ENCODE data around the gene TMEM198. TPM values are rescaled to one million over a fixed set of nuclear protein-coding genes. Genes with fewer than 3 reads are reported as not detected.

The TMEM198 gene
- total RNA-seq, 1 donor from 2014 or later: 2.9 TPM

DNA sequence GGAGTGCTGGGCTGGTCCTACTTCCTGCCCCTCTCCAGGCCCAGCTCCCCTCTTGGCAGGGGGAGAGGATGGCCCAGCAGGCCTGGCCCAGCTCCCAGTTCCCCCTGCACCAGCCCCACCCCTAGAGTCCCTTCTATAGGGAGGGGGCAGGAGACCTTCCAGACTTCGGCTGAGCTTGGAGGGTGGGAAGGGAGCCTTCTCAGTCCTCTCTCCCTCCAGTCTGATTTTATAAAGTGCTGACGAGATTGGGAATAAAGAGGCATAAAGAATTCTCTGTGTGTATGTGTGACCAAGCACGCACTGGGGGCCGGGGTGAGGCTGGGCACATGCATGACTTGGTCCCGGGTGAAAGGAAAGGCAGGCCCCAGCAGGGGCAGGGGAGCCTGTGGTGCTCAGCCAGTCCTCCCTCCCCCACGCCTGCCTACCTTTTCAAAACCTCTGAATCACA lies 5.3 kb upstream of the TMEM198 start:
- H3K27me3 ChIP-seq: no peaks in the 10 kb centered on the region
- H3K9me3 ChIP-seq: no peaks in the 10 kb centered on the region
- H3K27ac ChIP-seq: no peak overlapping the region
- DNase-seq (no peak), ATAC-seq (no peak)
- TF ChIP-seq, protein P1, sequence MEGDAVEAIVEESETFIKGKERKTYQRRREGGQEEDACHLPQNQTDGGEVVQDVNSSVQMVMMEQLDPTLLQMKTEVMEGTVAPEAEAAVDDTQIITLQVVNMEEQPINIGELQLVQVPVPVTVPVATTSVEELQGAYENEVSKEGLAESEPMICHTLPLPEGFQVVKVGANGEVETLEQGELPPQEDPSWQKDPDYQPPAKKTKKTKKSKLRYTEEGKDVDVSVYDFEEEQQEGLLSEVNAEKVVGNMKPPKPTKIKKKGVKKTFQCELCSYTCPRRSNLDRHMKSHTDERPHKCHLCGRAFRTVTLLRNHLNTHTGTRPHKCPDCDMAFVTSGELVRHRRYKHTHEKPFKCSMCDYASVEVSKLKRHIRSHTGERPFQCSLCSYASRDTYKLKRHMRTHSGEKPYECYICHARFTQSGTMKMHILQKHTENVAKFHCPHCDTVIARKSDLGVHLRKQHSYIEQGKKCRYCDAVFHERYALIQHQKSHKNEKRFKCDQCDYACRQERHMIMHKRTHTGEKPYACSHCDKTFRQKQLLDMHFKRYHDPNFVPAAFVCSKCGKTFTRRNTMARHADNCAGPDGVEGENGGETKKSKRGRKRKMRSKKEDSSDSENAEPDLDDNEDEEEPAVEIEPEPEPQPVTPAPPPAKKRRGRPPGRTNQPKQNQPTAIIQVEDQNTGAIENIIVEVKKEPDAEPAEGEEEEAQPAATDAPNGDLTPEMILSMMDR (IDR thresholded peaks at IDR 0.05): no peak
- H3K4me3 ChIP-seq: no peak overlapping the region
- H3K4me1 ChIP-seq: peaks cover 16% of the 10 kb centered on the region
- intact Hi-C loops (cut with DNase I): no loop called here
- peaks cover 22% of the 10 kb centered on the region for H3K36me3 ChIP-seq

DNA sequence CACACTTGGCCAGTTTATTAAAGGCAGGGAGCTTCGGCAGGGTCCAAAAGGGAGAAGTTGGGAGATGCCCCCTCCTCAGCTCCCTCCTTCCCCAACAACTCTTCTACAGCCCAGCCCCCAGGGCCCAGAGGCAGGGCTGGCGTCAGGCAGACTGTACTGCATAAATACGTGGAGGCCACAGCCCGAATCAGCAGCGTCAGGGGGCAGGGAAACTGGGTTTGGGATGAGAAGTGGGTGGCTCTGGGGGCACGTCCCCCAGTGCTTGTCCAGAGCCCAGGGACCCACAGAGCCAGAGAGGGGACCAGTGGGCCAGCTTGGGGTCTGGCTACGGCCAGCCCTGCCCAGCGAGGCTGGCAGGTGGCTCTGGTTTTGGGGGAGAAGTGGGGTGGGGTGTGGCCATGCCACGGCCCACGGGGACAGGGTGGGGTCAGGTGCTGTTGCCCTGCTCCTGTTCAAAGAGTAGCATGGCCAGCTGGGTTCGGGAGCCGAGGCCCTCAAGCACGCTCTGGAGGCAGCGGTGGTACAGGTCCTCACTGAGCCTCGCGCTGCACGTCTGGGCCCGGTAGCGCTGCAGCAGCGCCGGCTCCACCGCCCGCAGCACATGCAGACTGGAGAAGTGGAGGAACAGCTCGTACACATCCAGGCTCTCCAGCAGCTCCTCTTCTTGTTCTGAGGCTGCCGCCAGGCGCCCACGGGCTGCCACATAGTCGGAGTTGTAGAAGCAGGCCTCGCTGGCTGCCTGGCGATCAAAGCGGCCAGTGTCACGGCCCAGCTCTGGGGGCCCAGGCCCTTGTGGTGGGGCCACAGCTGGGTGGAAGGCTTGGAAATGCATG lies 4.7 kb upstream of the TMEM198 start:
- TF ChIP-seq, protein P1 (IDR thresholded peaks at IDR 0.05): no peak
- Histone ChIP-seq H3K36me3 (peaks cover 22% of the 10 kb centered on the region), H3K27me3 (no peaks in the 10 kb centered on the region), H3K27ac (no peak overlapping the region), H3K4me3 (no peak overlapping the region), H3K4me1 (peaks cover 18% of the 10 kb centered on the region), H3K9me3 (no peaks in the 10 kb centered on the region)
- DNase-seq (no peak), ATAC-seq (no peak)
- intact Hi-C loops (cut with DNase I): no loop called here

DNA sequence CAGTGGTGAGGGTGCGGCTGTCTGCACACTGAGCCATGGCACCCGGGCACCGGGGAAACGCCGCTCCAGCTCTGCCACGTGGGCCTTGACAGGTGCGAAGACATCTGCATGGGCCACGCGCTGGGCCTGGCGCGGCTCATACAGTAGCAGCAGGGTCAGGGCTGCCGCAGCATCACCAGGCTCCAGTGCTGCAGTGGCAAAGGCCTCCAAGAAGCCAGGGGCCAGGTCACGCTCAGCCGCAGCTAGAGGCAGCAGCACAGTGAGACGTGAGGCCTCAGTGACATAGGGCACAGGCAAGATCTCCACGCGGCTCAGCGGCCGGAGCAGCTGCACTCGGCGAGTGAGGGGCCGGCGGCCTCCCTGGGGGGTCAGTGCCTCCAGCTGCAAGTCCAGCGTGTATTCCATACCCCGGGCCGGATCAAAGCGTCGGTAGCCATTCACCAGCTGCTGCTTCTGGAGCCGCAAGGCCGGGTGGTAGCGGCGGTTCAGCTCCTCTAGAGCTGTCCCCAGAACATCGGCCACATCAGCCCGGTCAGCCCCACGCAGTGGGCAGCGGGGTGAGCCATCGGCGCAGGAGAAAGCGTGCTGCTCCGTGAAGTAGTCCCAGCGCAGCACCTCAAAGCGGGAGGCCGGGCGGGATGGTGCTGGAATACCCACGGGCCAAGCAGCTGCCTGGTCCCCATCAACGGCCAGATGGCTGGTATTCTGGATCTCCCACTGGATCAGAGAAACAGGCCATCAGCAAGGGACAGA lies 3.7 kb upstream of the TMEM198 start:
- H3K4me3 ChIP-seq: no peak overlapping the region
- no peak overlapping the region for H3K27ac ChIP-seq
- TF ChIP-seq, protein P1 (IDR thresholded peaks at IDR 0.05): no peak
- no peak for DNase-seq
- peaks cover 24% of the 10 kb centered on the region for H3K4me1 ChIP-seq
- ATAC-seq: no peak
- peaks cover 22% of the 10 kb centered on the region for H3K36me3 ChIP-seq
- no peaks in the 10 kb centered on the region for H3K27me3 ChIP-seq
- intact Hi-C loops (cut with DNase I): no loop called here
- H3K9me3 ChIP-seq: no peaks in the 10 kb centered on the region

DNA sequence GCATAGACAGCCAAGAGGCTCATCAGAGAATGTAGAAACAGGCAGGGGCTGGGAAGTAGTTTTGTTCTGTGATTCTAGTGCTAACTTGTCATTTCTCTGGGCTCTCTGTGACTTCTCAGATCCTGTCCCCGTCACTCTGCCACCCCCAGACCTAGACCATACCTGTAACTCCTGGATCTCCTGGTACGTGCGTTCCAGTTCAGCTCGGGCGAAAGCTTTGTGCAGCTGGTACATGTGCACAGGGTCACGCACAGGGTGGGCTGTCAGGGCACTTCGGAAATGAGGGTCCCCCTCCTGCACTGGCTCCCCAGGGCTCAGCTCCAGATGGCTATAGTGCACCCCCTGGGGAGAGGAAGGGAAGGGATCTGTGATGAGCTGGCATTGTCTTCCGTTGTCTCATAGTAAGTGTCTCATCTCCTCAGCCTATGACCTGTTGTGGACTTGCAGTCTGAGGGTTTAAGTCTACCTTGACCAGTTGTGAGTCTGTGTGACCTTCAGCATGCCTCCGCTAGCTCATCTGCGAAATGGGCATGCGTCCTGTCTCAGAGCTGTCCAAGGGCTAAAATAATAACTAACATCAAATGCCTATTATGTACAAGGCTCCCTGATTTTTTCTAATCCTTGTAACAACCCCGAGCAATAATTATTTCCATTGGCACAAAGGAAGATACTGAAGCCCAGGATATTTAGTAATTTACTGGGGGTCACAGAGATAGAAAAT lies 2.9 kb upstream of the TMEM198 start:
- H3K36me3 ChIP-seq: peaks cover 22% of the 10 kb centered on the region
- DNase-seq (no peak), ATAC-seq (no peak)
- intact Hi-C loops (cut with DNase I): no loop called here
- no peaks in the 10 kb centered on the region for H3K9me3 ChIP-seq
- no peak overlapping the region for H3K27ac ChIP-seq
- no peak overlapping the region for H3K4me3 ChIP-seq
- H3K27me3 ChIP-seq: no peaks in the 10 kb centered on the region
- TF ChIP-seq, protein P1 (IDR thresholded peaks at IDR 0.05): no peak
- H3K4me1 ChIP-seq: peaks cover 24% of the 10 kb centered on the region

DNA sequence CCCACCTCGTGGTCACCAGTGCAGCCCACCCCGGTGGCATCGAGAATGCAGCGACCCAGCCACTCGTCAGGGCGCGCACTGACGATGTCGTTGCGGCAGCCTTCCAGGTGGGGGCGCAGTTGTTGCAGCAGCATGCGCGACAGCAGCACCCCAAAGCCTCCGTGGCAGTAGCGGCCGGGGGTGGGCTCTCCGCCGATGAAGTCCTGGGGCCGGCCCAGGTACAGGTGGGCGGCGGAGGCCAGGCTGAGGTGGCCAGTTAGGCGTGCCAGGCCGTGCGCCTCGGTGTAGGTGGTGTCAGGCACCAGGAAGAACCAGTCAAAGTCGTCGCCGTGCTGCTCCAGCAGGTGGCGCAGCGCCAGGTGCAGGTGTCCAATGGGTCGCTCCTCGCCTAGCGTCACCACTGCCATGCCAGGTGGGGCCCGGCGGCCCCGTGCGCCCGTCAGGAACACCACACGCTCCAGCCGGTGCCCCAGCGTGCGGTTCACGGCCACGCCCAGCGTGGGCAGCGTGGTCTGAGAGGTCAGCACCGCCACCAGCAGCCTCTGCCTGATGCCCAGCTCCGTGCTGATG lies 2.1 kb upstream of the TMEM198 start:
- Histone ChIP-seq H3K4me3 (peak overlapping the region; percentile 70), H3K27me3 (no peaks in the 10 kb centered on the region), H3K4me1 (peaks cover 24% of the 10 kb centered on the region), H3K27ac (peak overlapping the region; percentile 11), H3K9me3 (no peaks in the 10 kb centered on the region), H3K36me3 (peaks cover 22% of the 10 kb centered on the region)
- DNase-seq: peak; percentile 94
- ATAC-seq: peak; percentile 66
- TF ChIP-seq, protein P1 (IDR thresholded peaks at IDR 0.05): peak; percentile 86
- intact Hi-C loops (cut with DNase I): no loop called here
